CD4-positive, alpha-beta T cell treated with Interleukin-1 beta for 1 hour (primary cell): Measurements from ENCODE around the gene RBL1.
A peak's percentile ranks its signal among the peaks of the same experiment; 100 is the strongest.
"Not testable (repeated sequence)": the region's sequence is repeated elsewhere in the genome, so short reads cannot be mapped to it uniquely, and the experiment has no call there.

Experiments used
- DNase-seq, 2 donors: peaks; one replicate each; pipeline ENCODE4 v3.0.0-alpha.2; 2020 to 2022

The RBL1 gene

GRCh38 chr20:36994221-36994620 is 101.6 kb downstream of the RBL1 start:
- DNase-seq: not testable (repeated sequence)

- no peak for DNase-seq
These were observed 102.9 kb downstream of the RBL1 start for GRCh38 chr20:36992802-36993334.

GRCh38 chr20:36991703-36992102 is 104.1 kb downstream of the RBL1 start:
- no peak for DNase-seq

- DNase-seq: no peak
These were observed 106.0 kb downstream of the RBL1 start for GRCh38 chr20:36989797-36990196.

- DNase-seq: peak in 1 of 2 donors; percentile 23
These were observed 107.3 kb downstream of the RBL1 start for GRCh38 chr20:36988494-36988966.

- DNase-seq: no peak
These were observed 111.5 kb downstream of the RBL1 start for GRCh38 chr20:36984257-36984638.

- peak; percentile 69 to 73 for DNase-seq
These were observed 120.5 kb downstream of the RBL1 start for GRCh38 chr20:36975099-36975818.

GRCh38 chr20:36974660-36975059 is 121.1 kb downstream of the RBL1 start:
- DNase-seq: no peak

- DNase-seq: no peak
These were observed 124.7 kb downstream of the RBL1 start for GRCh38 chr20:36971103-36971502.

GRCh38 chr20:36969478-36970186 is 126.2 kb downstream of the RBL1 start:
- peak; percentile 24 to 48 for DNase-seq

- DNase-seq: no peak
These were observed 126.7 kb downstream of the RBL1 start for GRCh38 chr20:36969051-36969450.

GRCh38 chr20:36967636-36968035 is 128.2 kb downstream of the RBL1 start:
- DNase-seq: peak in 1 of 2 donors; percentile 31

GRCh38 chr20:36966965-36967364 is 128.8 kb downstream of the RBL1 start:
- DNase-seq: not testable (repeated sequence)

- not testable (repeated sequence) for DNase-seq
These were observed 133.3 kb downstream of the RBL1 start for GRCh38 chr20:36962354-36962941.

- no peak for DNase-seq
These were observed 136.6 kb downstream of the RBL1 start for GRCh38 chr20:36959242-36959641.

GRCh38 chr20:36957875-36958667 is 137.7 kb downstream of the RBL1 start:
- DNase-seq: peak in 1 of 2 donors; percentile 48

- DNase-seq: no peak
These were observed 139.1 kb downstream of the RBL1 start for GRCh38 chr20:36956674-36957073.

GRCh38 chr20:36956016-36956415 is 139.8 kb downstream of the RBL1 start:
- DNase-seq: no peak

- no peak for DNase-seq
These were observed 143.6 kb downstream of the RBL1 start for GRCh38 chr20:36951979-36952738.

- DNase-seq: peak; percentile 93 to 97
These were observed 144.4 kb downstream of the RBL1 start, which contains the start of gene SAMHD1 for GRCh38 chr20:36951198-36951978. Gene SAMHD1, minus strand, starts transcription at chr20:36951708. Its CDS starts 65 bp downstream, at chr20:36951643.
